Activated CD4-positive, CD25-positive, alpha-beta regulatory T cell treated with anti-CD3 and anti-CD28 coated beads, Interleukin-2, amount 50 U/mL, for 72 hours (primary cell): Measurements from ENCODE around the gene ADAMTSL2.
A peak's percentile ranks its signal among the peaks of the same experiment; 100 is the strongest.

Source experiments
- DNase-seq: peaks from one replicate; pipeline ENCODE4 v3.0.0; 2021

ADAMTSL2 gene

GRCh38 chr9:133609311-133610098, 75.0 kb downstream of the ADAMTSL2 start, which contains the start of gene FAM163B:
Gene FAM163B, minus strand, starts transcription at chr9:133609389. Its CDS starts 29,166 bp downstream, at chr9:133580223.
- DNase-seq = peak; percentile 42

GRCh38 chr9:133610845-133611244, 76.3 kb downstream of the ADAMTSL2 start:
- DNase-seq = no peak

GRCh38 chr9:133612051-133612450, 77.5 kb downstream of the ADAMTSL2 start:
- no peak for DNase-seq

- no peak for DNase-seq
Observed at GRCh38 chr9:133612816-133613215, 78.3 kb downstream of the ADAMTSL2 start.

GRCh38 chr9:133613432-133613831, 78.9 kb downstream of the ADAMTSL2 start:
- no peak for DNase-seq

GRCh38 chr9:133614056-133614455, 79.6 kb downstream of the ADAMTSL2 start:
- DNase-seq = no peak

GRCh38 chr9:133614678-133615077, 80.2 kb downstream of the ADAMTSL2 start:
- no peak for DNase-seq

GRCh38 chr9:133615186-133615585, 80.7 kb downstream of the ADAMTSL2 start:
- no peak for DNase-seq

- no peak for DNase-seq
Observed at GRCh38 chr9:133615606-133616188, 81.2 kb downstream of the ADAMTSL2 start.

GRCh38 chr9:133616643-133617405, 82.3 kb downstream of the ADAMTSL2 start:
- no peak for DNase-seq

- DNase-seq = no peak
Observed at GRCh38 chr9:133618726-133619125, 84.2 kb downstream of the ADAMTSL2 start.

- no peak for DNase-seq
Observed at GRCh38 chr9:133619791-133620190, 85.3 kb downstream of the ADAMTSL2 start.

- no peak for DNase-seq
Observed at GRCh38 chr9:133621725-133622267, 87.3 kb downstream of the ADAMTSL2 start.

- no peak for DNase-seq
Observed at GRCh38 chr9:133622555-133622954, 88.1 kb downstream of the ADAMTSL2 start.
